ENCODE measurements around the gene POLD2. TPM values are rescaled to one million over a fixed set of nuclear protein-coding genes. Genes with fewer than 3 reads are reported as not detected.
"Not testable (repeated sequence)": the region's sequence is repeated elsewhere in the genome, so short reads cannot be mapped to it uniquely, and the experiment has no call there.

The POLD2 gene
- total and polyA plus RNA-seq, 2 donors (not counting 3 experiments of a cell fraction or from before 2014, with no cell fraction given), result 96.5 to 122 TPM

GRCh38 chr7:44172352-44172751 lies 49.0 kb upstream of the POLD2 start:
- H3K9ac ChIP-seq (replicated peaks; ENCODE audit: extremely low read depth, insufficient read depth, low read length), result no peak overlapping the region
- POLR2A ChIA-PET, result no interaction called here
- dilution Hi-C loops (cut with MboI; ENCODE audit: extremely low pct_ligation_motif_present, low sequenced_read_pairs) (no loop called here), intact Hi-C loops (cut with micrococcal nuclease) (no loop called here)
- no peaks in the 10 kb centered on the region for H3K9me1 ChIP-seq (replicated peaks; ENCODE audit: control insufficient read depth, extremely low read depth, insufficient read depth, low read length)
- peaks cover 9 to 17% of the 10 kb centered on the region in 2 experiments for H3K27me3 ChIP-seq (ENCODE audit: control insufficient read depth in 2 of 2, insufficient read depth in 2 of 2, low read length in 2 of 2)
- TF ChIP-seq, protein P1, sequence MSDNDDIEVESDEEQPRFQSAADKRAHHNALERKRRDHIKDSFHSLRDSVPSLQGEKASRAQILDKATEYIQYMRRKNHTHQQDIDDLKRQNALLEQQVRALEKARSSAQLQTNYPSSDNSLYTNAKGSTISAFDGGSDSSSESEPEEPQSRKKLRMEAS (IDR thresholded peaks at IDR 0.05; ENCODE audit: insufficient read depth, insufficient read length), result no peak
- TF ChIP-seq POLR2A (IDR thresholded peaks at IDR 0.05; ENCODE audit: low read depth, low read length), result no peak
- TF ChIP-seq FOS (IDR thresholded peaks at IDR 0.05; ENCODE audit: borderline replicate concordance, insufficient read depth, low read length), result no peak
- no peak for TF ChIP-seq CTCF (IDR thresholded peaks at IDR 0.05; ENCODE audit: extremely low read depth in 1 of 2, insufficient read depth in 1 of 2, low read depth in 1 of 2, low read length in 2 of 2)
- no peak for TF ChIP-seq GATA2 (IDR thresholded peaks at IDR 0.05; ENCODE audit: insufficient read depth, insufficient read length, low read depth, low read length)
- no peak for TF ChIP-seq EZH2 (IDR thresholded peaks at IDR 0.05; ENCODE audit: borderline replicate concordance, low read depth, low read length, severe bottlenecking)
- TF ChIP-seq MYC (IDR thresholded peaks at IDR 0.05; ENCODE audit: low read depth, low read length), result no peak
- no peak for FAIRE-seq
- no peak overlapping the region for H2AFZ ChIP-seq (ENCODE audit: low read depth, low read length)
- H3K9me3 ChIP-seq (replicated peaks; ENCODE audit: control insufficient read depth, insufficient read depth, low read length), result no peaks in the 10 kb centered on the region
- no peak overlapping the region for H3K4me3 ChIP-seq (replicated peaks in 1 of 3; ENCODE audit: insufficient read depth in 1 of 3, low read depth in 1 of 3, low read length in 3 of 3)
- H3K36me3 ChIP-seq (ENCODE audit: control insufficient read depth in 2 of 2, extremely low read depth in 1 of 2, insufficient read depth in 2 of 2, low read length in 2 of 2), result no peaks in the 10 kb centered on the region
- H3K27ac ChIP-seq (ENCODE audit: insufficient read depth, low read depth, low read length), result no peak overlapping the region
- BruUV-seq (replicated peaks), result no TSS peak
- no peak overlapping the region for H3K4me2 ChIP-seq (ENCODE audit: insufficient read depth, low read length)
- no peaks in the 10 kb centered on the region for H3K4me1 ChIP-seq (ENCODE audit: control insufficient read depth, extremely low read depth, insufficient read depth, low read length)
- no peaks in the 10 kb centered on the region for H3K79me2 ChIP-seq (ENCODE audit: control insufficient read depth, insufficient read depth, low read length)
- DNase-seq (ENCODE audit: low read depth, low spot score), result no peak
- CTCF ChIA-PET, result no interaction called here
- H4K20me1 ChIP-seq (replicated peaks; ENCODE audit: control insufficient read depth, extremely low read depth, insufficient read depth, low read length), result no peaks in the 10 kb centered on the region

GRCh38 chr7:44171901-44172300 lies 48.6 kb upstream of the POLD2 start:
- POLR2A ChIA-PET; H2AFZ ChIP-seq (ENCODE audit: low read depth, low read length); DNase-seq (ENCODE audit: low read depth, low spot score); H3K4me3 ChIP-seq (replicated peaks in 1 of 3; ENCODE audit: insufficient read depth in 1 of 3, low read depth in 1 of 3, low read length in 3 of 3); dilution Hi-C loops (cut with MboI; ENCODE audit: extremely low pct_ligation_motif_present, low sequenced_read_pairs); H3K4me2 ChIP-seq (ENCODE audit: insufficient read depth, low read length); BruUV-seq (replicated peaks); H3K4me1 ChIP-seq (ENCODE audit: control insufficient read depth, extremely low read depth, insufficient read depth, low read length); CTCF ChIA-PET; H3K27ac ChIP-seq (ENCODE audit: insufficient read depth, low read depth, low read length); H3K9ac ChIP-seq (replicated peaks; ENCODE audit: extremely low read depth, insufficient read depth, low read length); H4K20me1 ChIP-seq (replicated peaks; ENCODE audit: control insufficient read depth, extremely low read depth, insufficient read depth, low read length); H3K9me1 ChIP-seq (replicated peaks; ENCODE audit: control insufficient read depth, extremely low read depth, insufficient read depth, low read length); FAIRE-seq; intact Hi-C loops (cut with micrococcal nuclease); H3K9me3 ChIP-seq (replicated peaks; ENCODE audit: control insufficient read depth, insufficient read depth, low read length); H3K79me2 ChIP-seq (ENCODE audit: control insufficient read depth, insufficient read depth, low read length); H3K36me3 ChIP-seq (ENCODE audit: control insufficient read depth in 2 of 2, extremely low read depth in 1 of 2, insufficient read depth in 2 of 2, low read length in 2 of 2): not testable (repeated sequence)
- peaks cover 8 to 20% of the 10 kb centered on the region in 2 experiments for H3K27me3 ChIP-seq (ENCODE audit: control insufficient read depth in 2 of 2, insufficient read depth in 2 of 2, low read length in 2 of 2)
